Stromal cell of bone marrow (primary cell): ENCODE results near the gene MPL.
"Not testable (repeated sequence)": the region's sequence is repeated elsewhere in the genome, so short reads cannot be mapped to it uniquely, and the experiment has no call there.

Experiments
- DNase-seq: peaks from one replicate; pipeline ENCODE4 v3.0.0-alpha.2; 2012; ENCODE audit warnings: low read depth

MPL gene

GRCh38 chr1:43354936-43355335 lies 17.3 kb downstream of the MPL start:
- no peak for DNase-seq

- DNase-seq: no peak
Measured at GRCh38 chr1:43357251-43357650, 19.6 kb downstream of the MPL start.

GRCh38 chr1:43358121-43358745 lies 20.6 kb downstream of the MPL start:
- DNase-seq: no peak

- peak; percentile 93 for DNase-seq
Measured at GRCh38 chr1:43358746-43359693, 21.4 kb downstream of the MPL start, which contains the start of gene CDC20. Gene CDC20 (plus strand): TSS chr1:43358981. CDS start chr1:43359216, 235 bp downstream.

- DNase-seq: no peak
Measured at GRCh38 chr1:43359696-43360095, 22.1 kb downstream of the MPL start.

GRCh38 chr1:43360616-43361015 lies 23.0 kb downstream of the MPL start:
- no peak for DNase-seq

- DNase-seq: no peak
Measured at GRCh38 chr1:43363283-43363934, 25.8 kb downstream of the MPL start.

GRCh38 chr1:43363935-43364525 lies 26.4 kb downstream of the MPL start:
- DNase-seq: no peak

- no peak for DNase-seq
Measured at GRCh38 chr1:43365678-43366077, 28.1 kb downstream of the MPL start.

GRCh38 chr1:43366179-43366578 lies 28.6 kb downstream of the MPL start:
- DNase-seq: no peak

- DNase-seq: no peak
Measured at GRCh38 chr1:43366601-43367025, 29.0 kb downstream of the MPL start.

GRCh38 chr1:43367026-43367903 lies 29.6 kb downstream of the MPL start:
- DNase-seq: no peak

GRCh38 chr1:43367904-43368645 lies 30.5 kb downstream of the MPL start, which contains the start of gene ELOVL1:
Gene ELOVL1 (minus strand): TSS chr1:43368011. CDS start chr1:43365609, 2,402 bp downstream.
- peak; percentile 70 for DNase-seq

GRCh38 chr1:43368646-43369020 lies 31.0 kb downstream of the MPL start:
- DNase-seq: no peak

- DNase-seq: not testable (repeated sequence)
Measured at GRCh38 chr1:43369779-43370178, 32.2 kb downstream of the MPL start.

- DNase-seq: no peak
Measured at GRCh38 chr1:43370564-43370963, 32.9 kb downstream of the MPL start.

- DNase-seq: no peak
Measured at GRCh38 chr1:43372172-43372571, 34.6 kb downstream of the MPL start.

GRCh38 chr1:43373066-43373940 lies 35.7 kb downstream of the MPL start:
- DNase-seq: peak; percentile 77

- DNase-seq: no peak
Measured at GRCh38 chr1:43376723-43377235, 39.2 kb downstream of the MPL start.
